Tibial nerve (tissue), 4 donors: Measurements from ENCODE around the gene ARHGAP12. TPM values are rescaled to one million over a fixed set of nuclear protein-coding genes. Genes with fewer than 3 reads are reported as not detected.

Experiments
- DNase-seq, 2 donors: peaks; one replicate each; pipeline ENCODE4 v3.0.0-alpha.2; 2019; ENCODE audit warnings: low spot score in 2 of 2
- H3K27ac ChIP-seq, 4 donors: fragments of 200-600 bp; sonication (generic) in 3 of 4; one replicate each; pipeline ENCODE4 v1.5.1; 2017 to 2019; ENCODE audit warnings: mild to moderate bottlenecking in 1 of 4
- H3K27me3 ChIP-seq, 2 donors: fragments of 200-600 bp; sonication (generic) in 1 of 2; one replicate each; pipeline versions ENCODE4 v1.5.1 to v1.6.0; 2017 to 2019
- H3K36me3 ChIP-seq, 3 donors: fragments of 200-600 bp; sonication (generic); one replicate each; pipeline ENCODE4 v1.5.1; 2018 to 2019
- H3K4me1 ChIP-seq, 4 donors: fragments of 200-600 bp; sonication (generic) in 3 of 4; one replicate each; pipeline ENCODE4 v1.5.1; 2017 to 2019
- H3K4me3 ChIP-seq, 4 donors: fragments of 200-600 bp; sonication (generic) in 3 of 4; one replicate each; pipeline ENCODE4 v1.5.1; 2017 to 2019; ENCODE audit warnings: mild to moderate bottlenecking in 1 of 4, moderate library complexity in 1 of 4
- H3K9me3 ChIP-seq, 4 donors: fragments of 200-600 bp; sonication (generic) in 3 of 4; one replicate each; pipeline ENCODE4 v1.5.1; 2017 to 2019
- CTCF ChIP-seq, 5 experiments: fragments of 200-600 bp in 3 of 5; fragments of 450-650 bp in 2 of 5; sonication (generic) in 3 of 5; IDR thresholded peaks; one replicate each; pipeline ENCODE4 v1.5.1; 2016 to 2019; ENCODE audit warnings: antibody characterized with exemption in 5 of 5, mild to moderate bottlenecking in 3 of 5, moderate library complexity in 2 of 5
- EP300 ChIP-seq, 2 donors: sonication (generic); formaldehyde crosslinking; IDR thresholded peaks; one replicate each; pipeline ENCODE4 v1.6.1; 2017; ENCODE audit warnings: antibody characterized with exemption in 2 of 2, mild to moderate bottlenecking in 1 of 2
- POLR2A ChIP-seq, 2 donors: fragments of 450-650 bp; IDR thresholded peaks; one replicate each; pipeline ENCODE4 v1.6.1; 2017; ENCODE audit warnings: antibody characterized with exemption in 2 of 2, mild to moderate bottlenecking in 2 of 2, moderate library complexity in 2 of 2
- WGBS, 2 donors: methylation state at CpG; one replicate each; pipeline ENCODE4 v1.1.5; 2018; 5-methylcytosine and 5-hydroxymethylcytosine counted together
- total RNA-seq, 4 donors: library from RNA; depleted of rRNA; stranded (reverse); fragments of >200 nt; gene quantifications; one replicate each; pipeline ENCODE4 v1.1.0, GENCODE V29; 2016

ARHGAP12 gene
- total RNA-seq, 4 donors from 2014 or later = 38.8 to 65.7 (median 47.7) TPM

GRCh38 chr10:31875608-31876007 is 53.0 kb downstream of the ARHGAP12 start:
- H3K36me3 ChIP-seq = no peaks in the 10 kb centered on the region
- WGBS, 2 donors = 95 to 100% methylated on average over 2 of the region's 2 CpGs
- TF ChIP-seq EP300 (IDR thresholded peaks at IDR 0.05) = no peak
- no peak for TF ChIP-seq CTCF (IDR thresholded peaks at IDR 0.05)
- TF ChIP-seq POLR2A (IDR thresholded peaks at IDR 0.05) = no peak
- no peak overlapping the region for H3K4me3 ChIP-seq
- H3K27me3 ChIP-seq = no peaks in the 10 kb centered on the region
- H3K4me1 ChIP-seq = peaks cover 0 to 46% (median 0%) of the 10 kb centered on the region in 4 donors
- DNase-seq = no peak
- H3K27ac ChIP-seq = no peak overlapping the region
- no peaks in the 10 kb centered on the region for H3K9me3 ChIP-seq

DNA sequence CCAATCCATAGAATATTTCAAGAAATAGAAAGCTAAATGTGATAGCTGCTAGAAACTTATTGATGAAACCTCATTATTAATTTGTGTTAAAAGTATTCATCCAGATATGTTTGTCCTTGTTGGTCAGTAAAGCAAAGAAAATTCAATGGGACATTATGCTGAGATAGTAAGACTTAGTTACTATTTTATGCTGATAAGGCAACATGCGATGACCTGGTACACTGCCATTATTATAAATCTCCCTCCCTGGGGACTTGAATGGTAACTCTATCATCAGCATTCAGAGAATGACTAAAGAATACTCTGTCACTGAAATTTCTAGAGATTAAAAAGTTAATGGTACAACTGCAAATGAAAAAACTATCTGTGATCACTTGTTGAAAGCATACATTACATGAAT is 54.9 kb downstream of the ARHGAP12 start:
- H3K4me1 ChIP-seq = peaks cover 0 to 46% (median 0%) of the 10 kb centered on the region in 4 donors
- no peaks in the 10 kb centered on the region for H3K36me3 ChIP-seq
- TF ChIP-seq CTCF (IDR thresholded peaks at IDR 0.05) = no peak
- no peak for TF ChIP-seq POLR2A (IDR thresholded peaks at IDR 0.05)
- no peak for TF ChIP-seq EP300 (IDR thresholded peaks at IDR 0.05)
- no peaks in the 10 kb centered on the region for H3K9me3 ChIP-seq
- H3K4me3 ChIP-seq = no peak overlapping the region
- no peaks in the 10 kb centered on the region for H3K27me3 ChIP-seq
- H3K27ac ChIP-seq = no peak overlapping the region
- 73 to 77% methylated on average over 1 of the region's 1 CpG for WGBS, 2 donors
- no peak for DNase-seq

DNA sequence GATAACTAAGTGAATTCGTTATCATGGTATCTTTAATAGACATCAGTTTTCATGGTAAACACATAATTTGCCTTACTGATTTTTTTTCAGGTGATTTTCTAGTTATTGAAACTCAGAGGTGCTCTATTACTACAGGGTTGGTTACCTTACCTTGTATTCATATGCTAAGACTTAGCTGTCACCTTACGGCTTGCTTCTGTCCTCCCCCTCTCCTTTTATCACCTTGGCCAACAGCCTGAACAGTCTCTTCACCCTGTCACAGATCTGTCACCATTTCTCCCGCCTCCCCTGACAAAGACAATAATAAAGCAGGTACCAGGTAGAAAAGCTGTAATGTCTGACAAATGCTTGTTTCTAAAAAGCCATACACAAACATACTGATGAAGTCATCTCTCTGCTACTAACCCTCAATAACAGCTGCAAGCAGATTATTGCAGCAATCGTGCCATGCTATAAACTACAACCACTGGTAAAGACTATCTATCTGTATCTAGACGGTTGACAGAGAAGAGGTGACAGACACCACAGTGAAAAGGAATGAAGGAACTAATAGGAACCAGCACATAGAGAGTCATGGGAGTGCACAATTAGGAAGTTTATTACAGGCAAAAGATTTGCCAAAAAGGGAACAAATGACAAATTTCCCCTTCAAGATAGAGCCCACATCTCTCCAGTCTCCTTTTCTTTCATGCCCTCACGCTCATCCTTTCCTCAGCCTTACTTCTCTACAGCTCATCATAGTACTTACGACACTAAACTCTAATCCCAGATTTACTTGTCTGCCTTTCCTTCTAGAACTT is 57.2 kb downstream of the ARHGAP12 start:
- Histone ChIP-seq H3K27me3 (no peaks in the 10 kb centered on the region), H3K4me3 (no peak overlapping the region), H3K4me1 (peaks cover 0 to 34% (median 1%) of the 10 kb centered on the region in 4 donors), H3K9me3 (no peaks in the 10 kb centered on the region), H3K27ac (no peak overlapping the region), H3K36me3 (no peaks in the 10 kb centered on the region)
- WGBS, 2 donors = 83 to 86% methylated on average over 7 of the region's 7 CpGs
- TF ChIP-seq POLR2A (IDR thresholded peaks at IDR 0.05) (no peak), CTCF (IDR thresholded peaks at IDR 0.05) (no peak), EP300 (IDR thresholded peaks at IDR 0.05) (no peak)
- no peak for DNase-seq

GRCh38 chr10:31867646-31868045 is 61.0 kb downstream of the ARHGAP12 start:
- WGBS, 2 donors = 88 to 92% methylated on average over 3 of the region's 3 CpGs
- Histone ChIP-seq H3K4me1 (peaks cover 0 to 52% (median 4%) of the 10 kb centered on the region in 4 donors), H3K27me3 (no peaks in the 10 kb centered on the region), H3K4me3 (no peak overlapping the region), H3K36me3 (no peaks in the 10 kb centered on the region), H3K27ac (no peak overlapping the region), H3K9me3 (no peaks in the 10 kb centered on the region)
- TF ChIP-seq EP300 (IDR thresholded peaks at IDR 0.05) = no peak
- TF ChIP-seq CTCF (IDR thresholded peaks at IDR 0.05) = no peak
- no peak for TF ChIP-seq POLR2A (IDR thresholded peaks at IDR 0.05)
- DNase-seq = no peak

- no peaks in the 10 kb centered on the region for H3K36me3 ChIP-seq
- 80 to 83% methylated on average over 4 of the region's 4 CpGs for WGBS, 2 donors
- H3K27me3 ChIP-seq = no peaks in the 10 kb centered on the region
- DNase-seq = no peak
- H3K4me1 ChIP-seq = peaks cover 0 to 49% (median 4%) of the 10 kb centered on the region in 4 donors
- no peak for TF ChIP-seq EP300 (IDR thresholded peaks at IDR 0.05)
- TF ChIP-seq POLR2A (IDR thresholded peaks at IDR 0.05) = no peak
- no peak for TF ChIP-seq CTCF (IDR thresholded peaks at IDR 0.05)
- no peak overlapping the region for H3K4me3 ChIP-seq
- no peak overlapping the region for H3K27ac ChIP-seq
- H3K9me3 ChIP-seq = no peaks in the 10 kb centered on the region
These were observed 62.4 kb downstream of the ARHGAP12 start for GRCh38 chr10:31866118-31866670.
